ENCODE results near the gene ZNF423. TPM values are rescaled to one million over a fixed set of nuclear protein-coding genes. Genes with fewer than 3 reads are reported as not detected.

Gene ZNF423
- total RNA-seq, 1 donor from 2014 or later, result 10.6 TPM

DNA sequence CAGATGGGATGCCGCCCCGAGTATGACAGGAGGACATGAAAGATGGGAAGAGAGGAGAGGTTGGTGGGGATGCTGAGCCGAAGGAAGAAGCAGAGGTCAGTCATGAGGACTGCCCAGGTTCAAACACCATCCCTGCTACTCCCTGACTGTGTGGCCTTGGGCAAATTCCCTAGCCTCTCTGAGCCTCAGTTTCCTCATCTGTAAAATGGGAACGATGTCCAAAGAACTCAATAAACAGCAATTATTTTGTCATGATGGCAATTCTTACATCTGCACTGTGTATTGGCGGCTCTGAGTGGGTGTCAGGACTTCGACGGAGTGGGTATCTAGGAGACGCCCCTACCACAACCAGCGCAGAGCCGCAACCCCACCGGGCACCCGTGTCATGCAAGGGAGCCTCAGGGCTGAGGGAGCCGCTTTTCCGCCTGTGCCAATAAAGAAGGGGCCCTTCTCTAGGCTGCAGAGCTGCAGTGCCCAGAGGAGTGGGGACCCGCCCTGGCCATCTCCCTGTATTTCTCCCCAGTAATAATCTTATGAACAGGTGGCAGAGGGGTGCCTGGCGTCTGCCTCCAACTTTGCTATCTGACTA lies 173.2 kb downstream of the ZNF423 start:
- no peak overlapping the region for H3K9ac ChIP-seq (ENCODE audit: low read length)
- FAIRE-seq (no peak), DNase-seq (ENCODE audit: low read depth) (no peak)
- H3K79me2 ChIP-seq (ENCODE audit: insufficient read depth, low read length), result no peaks in the 10 kb centered on the region
- no peaks in the 10 kb centered on the region for H3K9me3 ChIP-seq (ENCODE audit: insufficient read depth, low read depth, low read length)
- H2AFZ ChIP-seq (ENCODE audit: low read depth, low read length), result no peak overlapping the region
- H3K4me1 Mint-ChIP-seq (ENCODE audit: low read depth, unreplicated experiment), result no peaks in the 10 kb centered on the region
- peaks cover 7% of the 10 kb centered on the region for H3K9me3 Mint-ChIP-seq (ENCODE audit: unreplicated experiment)
- peaks cover 10% of the 10 kb centered on the region for H3K27me3 Mint-ChIP-seq (ENCODE audit: low read depth, unreplicated experiment)
- no peak for TF ChIP-seq EZH2 (IDR thresholded peaks at IDR 0.05; ENCODE audit: insufficient read depth, low read length)
- no peak for TF ChIP-seq CTCF (IDR thresholded peaks at IDR 0.05; ENCODE audit: insufficient read depth, low read depth, low read length)
- no peak overlapping the region for H3K27ac Mint-ChIP-seq (ENCODE audit: unreplicated experiment)
- no peak overlapping the region for H3K4me3 ChIP-seq (ENCODE audit: insufficient read depth, low read depth, low read length)
- no peaks in the 10 kb centered on the region for H3K27me3 ChIP-seq (ENCODE audit: insufficient read depth, low read length)
- no peak overlapping the region for H3K4me2 ChIP-seq (ENCODE audit: low read length)
- no peak overlapping the region for H3K4me3 Mint-ChIP-seq (ENCODE audit: unreplicated experiment)
- H3K36me3 Mint-ChIP-seq (ENCODE audit: low read depth, unreplicated experiment), result peaks cover 4% of the 10 kb centered on the region
- no peaks in the 10 kb centered on the region for H3K36me3 ChIP-seq (ENCODE audit: insufficient read depth, low read length)
- no peaks in the 10 kb centered on the region for H4K20me1 ChIP-seq (ENCODE audit: insufficient read depth, low read length)
- no peak overlapping the region for H3K27ac ChIP-seq (ENCODE audit: low read depth, low read length)
- H3K4me1 ChIP-seq (ENCODE audit: insufficient read depth, low read length), result no peaks in the 10 kb centered on the region

- no peak overlapping the region for H3K27ac ChIP-seq (ENCODE audit: low read depth, low read length)
- FAIRE-seq (no peak), DNase-seq (ENCODE audit: low read depth) (no peak)
Measured at GRCh38 chr16:49681217-49681883, 174.6 kb downstream of the ZNF423 start.

More at GRCh38 chr16:49681217-49681883, 174.6 kb downstream of the ZNF423 start:
- Mint-ChIP-seq H3K36me3 (ENCODE audit: low read depth, unreplicated experiment) (peaks cover 4% of the 10 kb centered on the region), H3K4me1 (ENCODE audit: low read depth, unreplicated experiment) (no peaks in the 10 kb centered on the region), H3K9me3 (ENCODE audit: unreplicated experiment) (peaks cover 7% of the 10 kb centered on the region), H3K27ac (ENCODE audit: unreplicated experiment) (no peak overlapping the region), H3K4me3 (ENCODE audit: unreplicated experiment) (no peak overlapping the region), H3K27me3 (ENCODE audit: low read depth, unreplicated experiment) (peaks cover 8% of the 10 kb centered on the region)
- no peaks in the 10 kb centered on the region for H4K20me1 ChIP-seq (ENCODE audit: insufficient read depth, low read length)
- H3K27me3 ChIP-seq (ENCODE audit: insufficient read depth, low read length), result no peaks in the 10 kb centered on the region
- no peak overlapping the region for H3K9ac ChIP-seq (ENCODE audit: low read length)
- no peaks in the 10 kb centered on the region for H3K4me1 ChIP-seq (ENCODE audit: insufficient read depth, low read length)
- no peak overlapping the region for H2AFZ ChIP-seq (ENCODE audit: low read depth, low read length)
- TF ChIP-seq EZH2 (IDR thresholded peaks at IDR 0.05; ENCODE audit: insufficient read depth, low read length) (no peak), CTCF (IDR thresholded peaks at IDR 0.05; ENCODE audit: insufficient read depth, low read depth, low read length) (no peak)
- no peaks in the 10 kb centered on the region for H3K79me2 ChIP-seq (ENCODE audit: insufficient read depth, low read length)
- H3K4me3 ChIP-seq (ENCODE audit: insufficient read depth, low read depth, low read length), result no peak overlapping the region
- no peaks in the 10 kb centered on the region for H3K36me3 ChIP-seq (ENCODE audit: insufficient read depth, low read length)
- no peaks in the 10 kb centered on the region for H3K9me3 ChIP-seq (ENCODE audit: insufficient read depth, low read depth, low read length)
- no peak overlapping the region for H3K4me2 ChIP-seq (ENCODE audit: low read length)

All from astrocyte (in vitro differentiated cells and primary cell).